Stimulated activated CD8-positive, alpha-beta memory T cell treated with anti-CD3 and anti-CD28 coated beads, Interleukin-15, amount 100 ng/mL, for 1 hour (primary cell): ENCODE data around the gene SIX1.

Experiments used
- DNase-seq: peaks from one replicate; pipeline ENCODE4 v3.0.0-alpha.2; 2020; ENCODE audit warnings: low read depth

The SIX1 gene

DNA sequence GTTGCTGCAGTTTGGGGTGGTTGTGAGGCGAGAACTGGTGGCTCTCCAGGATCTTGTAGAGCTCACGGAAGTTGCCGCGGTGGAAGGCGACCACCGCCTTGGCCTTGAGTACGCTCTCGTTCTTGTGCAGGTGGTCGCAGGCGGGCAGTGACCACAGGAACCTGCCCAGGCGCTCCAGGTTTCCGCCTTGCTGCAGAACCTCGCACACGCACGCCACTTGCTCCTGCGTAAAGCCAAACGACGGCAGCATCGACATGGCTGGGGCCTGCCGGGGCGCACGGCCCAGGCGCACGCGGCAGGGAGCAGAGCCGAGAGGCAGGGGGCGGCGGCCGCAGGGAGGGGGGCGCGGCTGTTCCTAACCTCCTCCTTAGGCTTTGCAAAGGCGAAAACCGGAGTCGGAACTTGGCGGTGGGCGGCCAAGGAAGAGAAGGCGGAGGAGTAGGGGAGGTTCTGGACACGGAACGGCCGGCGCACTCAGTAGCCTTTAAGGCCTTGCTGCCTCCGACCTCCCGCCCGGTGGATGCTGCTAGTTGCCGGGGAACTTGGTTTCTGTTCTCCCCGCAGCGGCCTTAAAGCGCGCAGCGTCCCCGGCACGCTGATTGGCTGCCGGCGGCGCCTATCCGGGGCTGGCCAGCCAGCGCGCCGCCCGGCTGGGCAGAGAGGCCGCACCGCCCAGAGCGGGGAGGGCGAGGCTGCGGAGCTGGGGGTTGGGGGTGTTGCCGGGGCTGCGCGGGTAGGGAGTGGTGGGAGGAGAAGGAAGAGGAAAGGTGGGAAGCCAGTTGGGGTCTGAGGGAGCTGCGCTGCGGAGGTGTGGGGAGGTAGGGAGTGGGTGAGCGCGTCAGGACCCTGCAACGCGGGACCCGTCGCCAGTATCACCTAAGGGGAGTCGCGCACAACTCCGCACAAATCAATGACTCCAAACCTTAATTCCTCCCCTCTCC is at the start of gene SIX1:
Gene SIX1 (minus strand): TSS at position 544 of the 941 bp plus-strand sequence. CDS start 288 bp downstream, at position 256.
- no peak for DNase-seq

DNA sequence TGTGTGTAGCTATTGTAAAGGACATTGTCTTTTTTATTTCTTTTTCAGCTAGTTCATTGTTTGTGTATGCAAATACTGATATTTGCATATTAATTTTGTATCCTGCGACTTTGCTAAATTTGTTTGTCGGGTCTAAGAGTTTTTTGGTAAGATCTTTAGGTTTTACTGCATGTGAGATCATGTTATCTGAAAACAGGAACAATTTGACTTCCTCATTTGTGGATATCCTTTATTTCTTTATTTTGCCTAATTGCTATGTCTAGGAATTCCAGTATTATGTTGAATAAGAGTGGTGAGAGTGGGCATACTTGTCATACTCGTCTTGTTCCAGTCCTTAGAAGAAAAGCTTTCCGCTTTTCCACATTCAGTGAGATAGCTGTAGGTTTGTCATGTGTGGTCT is 46.0 kb upstream of the SIX1 start:
- no peak for DNase-seq

GRCh38 chr14:60691383-60692113 is 42.3 kb upstream of the SIX1 start:
- no peak for DNase-seq

- no peak for DNase-seq
Measured at GRCh38 chr14:60686865-60687264, 37.6 kb upstream of the SIX1 start.

- no peak for DNase-seq
Measured at GRCh38 chr14:60684203-60684602, 34.9 kb upstream of the SIX1 start.

GRCh38 chr14:60681271-60681670 is 32.0 kb upstream of the SIX1 start:
- DNase-seq: no peak

DNA sequence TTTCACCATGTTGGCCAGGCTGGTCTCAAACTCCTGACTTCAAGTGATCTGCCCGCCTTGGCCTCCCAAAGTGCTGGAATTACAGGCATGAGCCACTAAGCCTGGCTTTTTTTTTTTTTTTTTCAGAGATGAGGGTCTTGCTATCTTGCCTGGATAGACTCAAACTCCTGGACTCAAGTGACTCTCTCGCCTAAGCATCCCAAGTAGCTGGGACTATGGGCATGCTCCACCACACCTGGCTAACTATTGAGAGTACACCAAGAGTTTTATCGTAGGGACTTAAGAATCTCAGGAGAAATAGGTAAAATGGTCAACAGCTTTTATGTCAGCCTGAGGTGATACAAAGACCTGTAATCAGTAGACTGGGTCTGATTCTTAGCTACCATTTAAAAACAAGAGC is 31.2 kb upstream of the SIX1 start:
- DNase-seq: no peak

DNA sequence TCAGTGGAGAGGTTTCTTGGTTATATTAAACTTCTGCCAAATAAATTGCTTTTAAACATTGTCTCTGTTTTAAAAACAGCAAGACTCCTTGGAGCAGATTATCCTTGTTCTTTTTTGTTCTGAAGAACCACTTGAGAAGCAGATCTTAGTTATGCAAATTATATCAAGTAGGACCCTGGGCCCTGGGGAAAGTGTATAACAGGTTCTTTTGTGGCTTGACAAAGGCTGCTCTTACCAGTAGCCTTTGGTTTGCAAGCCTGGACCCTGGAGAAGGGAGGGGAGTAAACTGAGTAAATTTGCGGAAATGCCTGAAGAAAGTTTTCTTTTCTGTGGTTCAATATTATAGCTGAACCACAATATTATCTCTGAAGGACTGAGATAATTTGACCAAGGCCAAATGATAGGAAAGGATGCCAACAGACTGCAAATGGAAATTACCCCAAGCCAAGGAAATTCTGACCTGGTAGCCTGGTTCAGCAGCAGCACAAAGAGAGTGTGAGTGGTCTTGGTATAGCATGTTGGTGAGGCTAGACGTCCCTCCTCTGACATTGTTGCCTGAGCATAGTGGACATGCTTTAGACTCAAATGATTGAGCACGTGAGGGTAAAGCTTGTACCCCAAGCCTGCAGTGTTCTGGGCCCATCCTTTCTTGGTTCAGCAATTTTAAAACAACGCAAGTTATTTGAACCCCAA is 30.4 kb upstream of the SIX1 start:
- DNase-seq: no peak

DNA sequence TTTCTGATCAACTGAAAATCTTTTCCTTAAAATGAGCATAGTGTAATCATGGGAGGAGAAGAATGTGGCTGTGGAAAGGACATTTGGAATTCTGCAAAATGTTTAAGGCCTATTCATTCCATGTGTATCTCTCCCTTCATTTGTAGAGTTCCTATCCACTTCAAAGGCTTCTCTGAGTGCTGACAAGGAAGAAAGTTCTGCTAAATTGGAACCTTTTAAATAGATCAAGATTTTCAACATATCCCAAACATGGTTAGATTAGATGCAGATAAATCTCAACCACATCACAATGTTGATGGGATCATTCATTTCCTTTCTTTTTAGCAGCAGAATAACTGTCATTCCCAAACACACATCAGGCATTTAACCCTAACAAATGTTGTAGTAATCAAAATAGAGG is 28.4 kb upstream of the SIX1 start:
- DNase-seq: no peak

GRCh38 chr14:60670989-60671388 is 21.7 kb upstream of the SIX1 start:
- no peak for DNase-seq

GRCh38 chr14:60668431-60669112 is 19.3 kb upstream of the SIX1 start:
- no peak for DNase-seq

GRCh38 chr14:60665177-60665550 is 15.9 kb upstream of the SIX1 start:
- DNase-seq: no peak

- DNase-seq: no peak
Measured at GRCh38 chr14:60662982-60663381, 13.7 kb upstream of the SIX1 start.

GRCh38 chr14:60661721-60662120 is 12.4 kb upstream of the SIX1 start:
- DNase-seq: no peak

- DNase-seq: no peak
Measured at GRCh38 chr14:60658909-60659585, 9.8 kb upstream of the SIX1 start.

GRCh38 chr14:60658211-60658690 is 9.0 kb upstream of the SIX1 start:
- no peak for DNase-seq

DNA sequence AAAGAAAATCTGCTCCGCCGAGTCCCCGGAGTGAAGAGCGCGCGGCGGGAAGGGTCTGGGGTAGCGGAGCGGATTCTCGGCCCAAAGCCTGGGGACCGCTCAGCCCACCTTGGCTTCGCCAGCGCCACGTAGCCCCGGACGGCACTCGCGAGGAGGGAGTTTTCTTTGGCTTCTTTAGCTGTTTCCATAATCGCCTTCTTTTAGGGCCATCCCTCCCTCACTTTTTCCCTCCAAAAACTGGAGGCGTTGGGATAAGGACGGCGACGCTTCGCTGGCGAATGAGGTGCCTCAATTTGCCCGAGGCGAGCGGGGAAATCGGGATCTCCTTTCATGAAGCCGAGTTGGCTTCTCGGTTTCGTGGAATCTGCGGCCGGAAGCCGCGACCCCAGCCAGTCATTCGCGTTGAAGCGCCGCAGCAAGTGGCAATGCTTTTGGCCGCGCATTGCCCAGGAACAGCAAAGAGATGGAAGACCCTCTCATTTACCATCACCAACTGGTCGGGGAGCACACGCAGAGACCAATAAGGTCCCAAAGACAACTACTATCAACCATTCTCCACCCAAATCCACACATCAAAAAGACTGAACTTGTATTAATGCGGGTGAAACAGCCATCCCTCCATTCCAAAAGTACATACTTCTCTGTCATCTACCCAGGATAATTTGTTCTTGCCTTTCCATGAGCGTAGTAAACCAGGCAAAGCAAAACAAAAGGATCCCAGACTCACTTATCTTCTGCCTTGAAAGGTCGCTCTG is 8.4 kb upstream of the SIX1 start:
- no peak for DNase-seq

DNA sequence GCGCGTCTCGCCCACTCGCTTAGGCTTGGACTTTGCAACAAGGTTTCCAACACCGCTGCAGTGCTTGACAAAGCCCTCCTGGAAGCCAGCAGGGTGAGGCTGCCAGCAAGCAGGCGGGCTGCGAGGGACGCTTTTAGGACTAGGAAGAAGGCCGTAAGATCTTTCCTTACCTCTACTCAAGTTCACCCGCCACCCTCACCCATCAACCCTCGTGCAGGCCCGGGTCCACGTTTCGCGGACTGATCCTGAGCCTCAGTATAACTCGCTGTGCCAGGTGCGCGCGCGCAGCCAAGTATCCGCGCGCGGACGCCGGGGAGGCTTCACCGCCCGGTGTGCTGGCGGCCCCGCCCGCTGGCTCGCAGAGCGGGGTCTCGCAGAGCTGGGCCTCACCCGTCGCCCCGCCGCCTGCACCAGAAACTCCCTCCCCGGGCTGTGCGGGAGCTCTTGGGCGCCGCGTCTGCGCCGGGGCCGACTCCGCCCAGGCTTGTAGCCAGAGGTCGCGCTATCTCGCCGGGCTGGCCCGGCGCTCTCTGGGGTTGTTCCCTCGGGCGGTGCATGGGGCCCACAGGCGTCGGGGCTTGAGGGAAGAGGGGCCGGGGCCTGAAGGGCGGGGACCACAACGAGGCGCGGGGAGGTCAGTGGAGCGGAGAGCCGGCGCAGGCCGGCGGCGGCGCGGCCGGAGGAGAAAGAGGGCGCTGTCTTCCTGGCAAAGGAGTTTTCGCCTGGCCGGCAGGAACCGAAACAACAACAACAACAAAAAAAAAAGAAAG is 7.6 kb upstream of the SIX1 start:
- no peak for DNase-seq

- no peak for DNase-seq
Measured at GRCh38 chr14:60655898-60656685, 6.8 kb upstream of the SIX1 start.
